HG02970 (cell line): ENCODE measurements around the gene RASGRF2.

Experiments
- ATAC-seq: cut with Tn5 transposase; IDR thresholded peaks from one replicate; pipeline ENCODE4 v1.9.1; 2021; ENCODE audit warnings: mild to moderate bottlenecking, moderate library complexity, moderate number of reproducible peaks; ENCODE audit not compliant: unreplicated experiment, low FRiP score

Gene RASGRF2

GRCh38 chr5:81125959-81126358, 165.8 kb downstream of the RASGRF2 start:
- no peak for ATAC-seq

- no peak for ATAC-seq
Measured at GRCh38 chr5:81128416-81128815, 168.3 kb downstream of the RASGRF2 start.

DNA sequence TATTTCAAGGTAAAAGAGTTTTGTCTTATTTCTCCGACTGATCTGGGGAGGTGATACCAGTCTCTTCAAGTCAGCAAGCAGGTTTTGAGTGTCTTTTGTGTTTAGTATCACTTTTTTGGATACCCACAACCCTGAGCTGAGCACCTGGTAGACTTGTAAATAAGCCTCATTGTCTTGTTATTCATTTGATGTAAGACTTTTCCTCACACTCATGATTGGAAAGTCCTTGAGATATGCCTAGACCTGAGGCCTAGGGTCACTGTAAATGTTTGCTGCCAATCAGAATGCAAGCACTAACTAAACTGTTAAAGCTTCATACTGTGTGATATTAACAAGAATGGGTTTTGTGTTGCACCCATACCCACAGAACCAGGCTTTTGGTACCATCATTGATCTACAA, 172.2 kb downstream of the RASGRF2 start:
- no peak for ATAC-seq

GRCh38 chr5:81134066-81134465, 173.9 kb downstream of the RASGRF2 start:
- no peak for ATAC-seq

DNA sequence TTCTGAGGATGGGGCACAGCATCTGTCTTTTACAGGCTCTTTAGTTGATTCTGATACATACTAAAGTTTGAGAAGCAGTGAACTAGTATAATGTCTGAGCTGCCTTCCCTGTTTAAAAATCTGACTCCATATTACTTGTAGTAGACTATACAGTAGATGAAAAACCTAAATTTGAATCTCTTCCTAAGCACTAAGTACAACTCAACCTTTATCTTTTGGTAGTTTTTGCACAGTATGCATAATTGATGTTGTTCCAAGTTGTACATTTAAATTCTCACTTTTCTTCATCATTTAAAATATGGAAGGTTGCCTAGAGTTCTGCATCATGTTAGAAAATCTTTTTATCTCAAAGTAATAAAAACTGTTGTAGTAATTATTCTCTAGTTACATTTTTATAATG, 174.4 kb downstream of the RASGRF2 start:
- ATAC-seq = no peak

DNA sequence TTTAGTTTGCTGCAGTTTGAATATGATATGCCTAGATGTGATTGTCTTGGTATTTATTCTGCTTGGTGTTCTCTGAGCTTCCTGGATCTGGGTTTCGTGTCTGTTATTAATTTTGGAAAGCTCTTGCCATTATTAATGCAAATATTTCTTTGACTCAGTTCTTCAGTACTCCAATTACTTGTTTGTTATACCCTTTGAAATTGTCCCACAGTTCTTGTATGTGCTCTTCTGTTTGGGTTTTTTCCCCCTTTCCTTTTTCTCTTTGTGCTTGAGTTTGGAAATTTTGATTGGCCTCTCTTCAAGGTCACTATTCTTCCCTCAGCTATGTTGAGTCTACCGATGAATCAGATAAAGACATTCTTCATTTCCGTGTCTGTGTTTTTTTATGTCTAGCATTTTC, 176.4 kb downstream of the RASGRF2 start:
- no peak for ATAC-seq

DNA sequence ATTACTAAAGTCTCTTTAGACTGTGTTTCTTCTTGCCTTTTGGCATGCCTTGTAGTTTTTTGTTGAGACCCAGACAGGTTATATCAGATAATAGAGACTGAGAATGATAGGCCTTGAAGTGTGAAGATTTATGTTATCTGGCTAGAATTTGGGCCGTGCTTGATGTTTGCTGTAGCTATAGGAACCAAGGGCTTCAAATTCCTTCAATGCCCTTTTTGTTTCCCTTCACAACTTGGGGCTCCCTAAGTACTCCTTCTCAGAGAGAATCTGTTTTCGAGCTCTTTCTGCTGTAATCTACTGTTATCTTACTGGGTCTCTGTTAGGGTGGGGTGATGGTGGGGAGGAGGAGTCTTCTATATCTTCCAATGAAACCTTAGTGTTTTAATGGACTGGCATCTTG, 177.7 kb downstream of the RASGRF2 start:
- no peak for ATAC-seq

- ATAC-seq = no peak
Measured at GRCh38 chr5:81140441-81140840, 180.3 kb downstream of the RASGRF2 start.

DNA sequence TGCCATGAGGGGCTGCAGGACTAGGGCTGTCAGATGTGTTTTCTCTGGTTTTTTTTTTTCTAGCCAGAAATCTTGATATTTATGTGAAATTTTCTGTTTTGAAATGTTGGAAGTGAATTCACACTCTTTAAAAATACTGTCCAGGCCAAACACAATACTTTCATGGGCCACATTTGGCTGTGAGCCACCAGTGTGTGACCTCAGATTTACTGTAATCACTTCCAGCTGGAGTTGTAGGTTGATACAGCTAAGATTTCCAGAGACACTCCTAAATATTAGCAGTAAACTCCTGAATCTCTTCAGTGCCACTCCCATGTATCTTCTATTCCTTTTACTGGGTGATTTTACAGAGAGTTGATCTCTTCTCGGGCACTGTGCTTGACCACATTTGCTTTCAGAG, 180.8 kb downstream of the RASGRF2 start:
- no peak for ATAC-seq

- no peak for ATAC-seq
Measured at GRCh38 chr5:81142108-81142507, 181.9 kb downstream of the RASGRF2 start.

DNA sequence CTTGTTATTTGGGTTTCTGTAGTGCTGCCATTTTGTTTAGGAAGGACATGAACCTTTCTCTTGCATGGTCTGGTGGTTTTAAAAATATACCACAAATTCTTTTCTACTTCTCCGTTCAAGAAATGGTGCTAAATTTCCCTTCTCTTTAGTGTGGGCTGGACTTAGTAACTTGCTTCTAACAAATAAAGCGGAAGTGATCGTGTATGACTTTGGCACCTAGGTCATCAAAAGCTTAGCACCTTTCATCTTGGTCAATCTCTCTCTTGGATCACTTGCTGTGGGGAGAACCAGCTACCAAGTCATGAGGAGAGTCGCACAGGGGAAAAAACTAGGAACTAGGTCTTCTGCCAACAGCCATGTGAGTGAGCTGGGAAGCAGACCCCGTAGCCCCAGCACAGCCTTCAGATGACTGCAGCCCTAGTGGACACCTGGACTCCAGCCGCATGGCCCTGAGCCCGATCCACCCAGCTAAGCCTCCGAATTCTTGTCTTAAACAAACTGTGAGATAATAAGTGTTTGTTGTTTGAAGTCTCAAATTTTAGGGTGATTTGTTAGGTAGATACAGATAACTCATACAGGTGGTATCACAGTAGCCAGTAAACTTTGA, 185.3 kb downstream of the RASGRF2 start:
- ATAC-seq = no peak

- ATAC-seq = no peak
Measured at GRCh38 chr5:81146031-81146430, 185.9 kb downstream of the RASGRF2 start.

DNA sequence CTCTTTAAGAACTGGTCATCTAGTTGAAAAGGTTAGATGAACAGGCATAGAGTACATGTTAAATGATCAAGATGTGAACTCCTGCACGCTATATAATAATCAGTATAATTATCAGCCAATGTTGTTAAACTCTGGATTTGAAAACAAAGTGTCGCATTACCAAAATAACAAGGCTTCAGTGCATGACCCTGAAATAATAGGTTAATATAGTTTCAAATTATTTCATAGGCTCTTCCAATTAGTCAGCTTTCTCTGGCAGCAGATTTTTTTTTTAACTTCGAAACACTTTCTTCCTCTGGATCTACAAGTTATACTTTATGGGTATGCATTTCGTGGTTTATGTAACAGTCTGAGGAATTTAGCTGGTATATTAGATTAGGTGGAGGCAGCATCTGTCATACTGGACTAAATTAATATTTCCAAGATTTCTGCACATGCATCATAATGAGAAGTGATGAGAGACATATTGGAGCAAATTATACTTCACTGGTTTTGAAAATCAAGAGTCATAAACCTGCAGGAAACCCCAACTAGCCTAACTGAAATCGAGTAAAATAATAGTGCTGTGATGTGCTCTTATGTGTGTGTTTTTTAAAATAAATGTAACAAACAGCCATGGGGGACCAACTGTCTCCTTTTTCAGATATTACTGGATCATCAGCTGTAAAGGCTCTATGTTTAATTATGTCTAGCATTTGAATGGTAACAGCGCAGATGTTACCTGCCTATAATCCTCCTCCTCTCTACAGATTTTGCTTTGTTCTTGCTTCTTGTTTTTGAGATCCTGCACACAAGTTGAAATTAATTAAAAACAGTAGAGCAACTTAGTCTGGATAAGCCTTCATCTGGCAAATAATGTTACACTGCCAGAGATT, 187.1 kb downstream of the RASGRF2 start:
- no peak for ATAC-seq

GRCh38 chr5:81147886-81148571, 187.9 kb downstream of the RASGRF2 start:
- no peak for ATAC-seq

DNA sequence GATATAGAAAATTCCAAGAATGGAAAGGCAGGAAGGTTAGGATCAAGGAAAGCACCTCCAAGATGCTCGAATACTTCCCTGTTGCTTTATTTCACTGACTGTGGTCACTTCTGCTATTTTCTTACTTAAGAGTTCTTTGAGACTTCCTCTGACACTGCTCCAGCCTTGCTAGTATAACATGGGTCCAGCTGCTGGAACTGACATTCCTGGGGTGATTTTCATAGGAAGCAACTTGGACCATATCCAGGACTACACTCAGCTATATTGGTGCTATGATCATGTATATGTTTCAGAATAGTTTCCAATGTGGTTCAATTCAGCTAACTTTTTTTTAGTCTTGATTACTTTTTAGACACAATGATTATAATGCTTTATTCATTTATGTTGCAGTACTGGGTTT, 191.4 kb downstream of the RASGRF2 start:
- ATAC-seq = no peak

DNA sequence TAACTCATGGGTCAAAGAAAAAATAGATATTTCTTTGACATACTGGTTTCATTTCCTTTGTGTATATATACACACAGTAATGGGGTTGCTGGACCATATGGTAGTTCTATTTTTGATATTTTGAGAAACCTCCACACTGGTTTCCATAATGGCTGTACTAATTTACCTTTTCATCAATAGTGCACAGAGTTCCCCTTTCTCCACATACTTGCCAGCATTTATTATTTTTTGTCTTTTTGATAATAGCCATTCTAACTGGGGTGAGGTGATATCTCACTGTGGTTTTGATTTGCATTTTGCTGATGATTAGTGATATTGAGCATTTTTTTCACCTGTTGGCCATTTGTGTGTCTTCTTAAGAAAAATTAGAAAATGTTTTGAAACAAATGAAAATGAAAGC, 194.6 kb downstream of the RASGRF2 start:
- ATAC-seq = no peak

- no peak for ATAC-seq
Measured at GRCh38 chr5:81156732-81157131, 196.6 kb downstream of the RASGRF2 start.

DNA sequence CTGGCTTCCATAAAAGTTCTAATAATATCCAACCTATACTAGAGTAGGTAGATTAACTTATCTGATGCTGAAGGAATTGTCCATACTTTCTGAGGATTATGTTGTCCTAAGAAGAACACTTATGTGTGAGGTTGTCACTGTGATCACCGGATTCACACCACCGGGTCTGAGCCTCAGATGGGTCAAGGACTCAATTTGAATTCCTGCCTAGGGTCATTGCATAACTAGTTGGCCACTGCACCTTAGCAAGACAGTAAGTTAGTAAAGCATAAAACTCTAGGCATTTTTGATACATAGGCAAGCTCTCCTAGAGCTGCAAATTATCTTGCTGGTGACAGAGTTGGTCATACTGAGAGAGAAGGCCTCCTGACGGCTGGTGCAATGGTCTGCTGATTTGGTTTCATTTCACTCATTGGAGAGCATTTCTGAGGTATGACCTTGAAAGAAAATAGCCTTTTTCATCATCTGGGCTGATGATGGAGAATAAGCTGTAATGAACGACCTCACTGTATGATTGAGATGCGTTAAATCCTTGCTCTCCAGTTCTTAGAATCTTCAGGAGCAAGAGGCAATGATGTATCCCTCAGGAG, 200.9 kb downstream of the RASGRF2 start:
- no peak for ATAC-seq

GRCh38 chr5:81162501-81162900, 202.3 kb downstream of the RASGRF2 start:
- no peak for ATAC-seq

DNA sequence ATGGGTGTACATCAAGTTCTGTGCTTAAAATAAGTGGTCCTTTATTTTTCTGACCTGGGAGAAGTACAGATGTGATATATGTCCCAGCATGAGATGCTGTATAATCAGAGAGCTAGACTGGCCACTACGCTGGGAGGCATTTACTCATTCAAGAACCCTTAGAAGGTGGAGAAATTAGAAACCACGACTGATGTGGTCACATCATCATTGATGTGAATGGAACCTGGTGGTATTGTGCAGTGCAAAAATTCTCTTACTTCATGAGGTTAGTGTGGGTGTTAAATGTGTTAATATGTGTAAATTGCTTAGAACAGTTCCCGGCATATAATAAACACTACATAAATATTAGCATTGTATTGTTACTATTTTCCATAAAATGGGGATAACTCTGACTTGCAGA, 203.5 kb downstream of the RASGRF2 start:
- ATAC-seq = no peak

GRCh38 chr5:81164476-81164875, 204.3 kb downstream of the RASGRF2 start:
- no peak for ATAC-seq
